IPS-11a (cell line): ENCODE data around the gene DDX4.
"Not testable (repeated sequence)": the region's sequence is repeated elsewhere in the genome, so short reads cannot be mapped to it uniquely, and the experiment has no call there.

Experiments used
- H3K4me3 ChIP-seq: one replicate; pipeline ENCODE4 v1.5.1; 2013; ENCODE audit warnings: low read depth, low read length, control low read depth

Gene DDX4

GRCh38 chr5:55720188-55720703 lies 17.6 kb upstream of the DDX4 start:
- H3K4me3 ChIP-seq: no peak overlapping the region

- no peak overlapping the region for H3K4me3 ChIP-seq
These were observed 13.6 kb upstream of the DDX4 start for GRCh38 chr5:55724281-55724680.

GRCh38 chr5:55731848-55732247 lies 6.0 kb upstream of the DDX4 start:
- no peak overlapping the region for H3K4me3 ChIP-seq

- no peak overlapping the region for H3K4me3 ChIP-seq
These were observed 5.3 kb upstream of the DDX4 start for GRCh38 chr5:55732585-55732984.

- no peak overlapping the region for H3K4me3 ChIP-seq
These were observed 3.2 kb upstream of the DDX4 start for GRCh38 chr5:55734658-55735057.

GRCh38 chr5:55742778-55743177 lies 4.9 kb downstream of the DDX4 start:
- no peak overlapping the region for H3K4me3 ChIP-seq

- no peak overlapping the region for H3K4me3 ChIP-seq
These were observed 10.0 kb downstream of the DDX4 start for GRCh38 chr5:55747778-55748318.

- H3K4me3 ChIP-seq: no peak overlapping the region
These were observed 11.5 kb downstream of the DDX4 start for GRCh38 chr5:55749387-55749786.

- no peak overlapping the region for H3K4me3 ChIP-seq
These were observed 12.2 kb downstream of the DDX4 start for GRCh38 chr5:55750063-55750462.

GRCh38 chr5:55750499-55750898 lies 12.6 kb downstream of the DDX4 start:
- no peak overlapping the region for H3K4me3 ChIP-seq

GRCh38 chr5:55758231-55758630 lies 20.4 kb downstream of the DDX4 start:
- H3K4me3 ChIP-seq: no peak overlapping the region

- H3K4me3 ChIP-seq: no peak overlapping the region
These were observed 20.9 kb downstream of the DDX4 start for GRCh38 chr5:55758714-55759113.

GRCh38 chr5:55761721-55762120 lies 23.9 kb downstream of the DDX4 start:
- not testable (repeated sequence) for H3K4me3 ChIP-seq

GRCh38 chr5:55763746-55764420 lies 26.0 kb downstream of the DDX4 start:
- H3K4me3 ChIP-seq: no peak overlapping the region

- H3K4me3 ChIP-seq: no peak overlapping the region
These were observed 30.4 kb downstream of the DDX4 start for GRCh38 chr5:55768279-55768678.

- no peak overlapping the region for H3K4me3 ChIP-seq
These were observed 33.4 kb downstream of the DDX4 start for GRCh38 chr5:55771175-55771655.

- no peak overlapping the region for H3K4me3 ChIP-seq
These were observed 35.2 kb downstream of the DDX4 start for GRCh38 chr5:55773057-55773456.

GRCh38 chr5:55777332-55777731 lies 39.5 kb downstream of the DDX4 start:
- no peak overlapping the region for H3K4me3 ChIP-seq

- H3K4me3 ChIP-seq: no peak overlapping the region
These were observed 63.1 kb downstream of the DDX4 start for GRCh38 chr5:55800924-55801323.

- H3K4me3 ChIP-seq: not testable (repeated sequence)
These were observed 71.0 kb downstream of the DDX4 start for GRCh38 chr5:55808814-55809213.

GRCh38 chr5:55815939-55816338 lies 78.1 kb downstream of the DDX4 start:
- not testable (repeated sequence) for H3K4me3 ChIP-seq

- no peak overlapping the region for H3K4me3 ChIP-seq
These were observed 78.5 kb downstream of the DDX4 start for GRCh38 chr5:55816342-55816741.

- no peak overlapping the region for H3K4me3 ChIP-seq
These were observed 79.2 kb downstream of the DDX4 start for GRCh38 chr5:55817030-55817429.
